Endodermal cell (in vitro differentiated cells): ENCODE results near the gene MINK1. TPM values are rescaled to one million over a fixed set of nuclear protein-coding genes. Genes with fewer than 3 reads are reported as not detected.

Experiments used
- DNase-seq: peaks from one replicate; pipeline ENCODE4 v3.0.0-alpha.2; 2017
- H3K27ac ChIP-seq: 2 replicates; pipeline ENCODE4 v1.5.1; 2013; ENCODE audit warnings: mild to moderate bottlenecking, low read depth, low read length, moderate library complexity
- H3K27me3 ChIP-seq: 2 replicates; pipeline ENCODE4 v1.6.1; 2013; ENCODE audit warnings: mild to moderate bottlenecking, low read length, moderate library complexity; ENCODE audit not compliant: insufficient read depth, control insufficient read depth, poor library complexity, severe bottlenecking
- H3K36me3 ChIP-seq: 2 replicates; pipeline ENCODE4 v1.7.0; 2013; ENCODE audit warnings: mild to moderate bottlenecking, low read length, moderate library complexity; ENCODE audit not compliant: control insufficient read depth, insufficient read depth
- H3K4me1 ChIP-seq: one replicate; pipeline ENCODE4 v1.7.0; 2013; ENCODE audit warnings: low read length; ENCODE audit not compliant: control insufficient read depth, insufficient read depth
- H3K4me3 ChIP-seq: 2 replicates; pipeline ENCODE4 v1.5.1; 2013; ENCODE audit warnings: mild to moderate bottlenecking, low read length, moderate library complexity
- H3K9ac ChIP-seq: 2 replicates; pipeline ENCODE4 v1.6.1; 2013; ENCODE audit warnings: mild to moderate bottlenecking, low read length, moderate library complexity; ENCODE audit not compliant: poor library complexity, severe bottlenecking; ENCODE audit errors: extremely low read depth
- H3K9me3 ChIP-seq: 2 replicates; pipeline ENCODE4 v1.6.1; 2013; ENCODE audit warnings: mild to moderate bottlenecking, low read length, moderate library complexity; ENCODE audit not compliant: control insufficient read depth
- H3K27ac Mint-ChIP-seq: 2 replicates; pipeline ENCODE4 v1.8.0; 2020; ENCODE audit warnings: mixed read lengths
- H3K27me3 Mint-ChIP-seq: 2 replicates; pipeline ENCODE4 v1.8.0; 2021; ENCODE audit warnings: mild to moderate bottlenecking, mixed read lengths; ENCODE audit not compliant: insufficient read depth
- H3K36me3 Mint-ChIP-seq: 2 replicates; pipeline ENCODE4 v1.8.0; 2020; ENCODE audit warnings: low read depth, mixed read lengths
- H3K4me1 Mint-ChIP-seq: 2 replicates; pipeline ENCODE4 v1.8.0; 2020; ENCODE audit warnings: mixed read lengths
- H3K4me3 Mint-ChIP-seq: 2 replicates; pipeline ENCODE4 v1.8.0; 2020; ENCODE audit warnings: mild to moderate bottlenecking, moderate library complexity, mixed read lengths
- H3K9me3 Mint-ChIP-seq: 2 replicates; pipeline ENCODE4 v1.8.0; 2020; ENCODE audit warnings: mild to moderate bottlenecking, mixed read lengths
- CTCF ChIP-seq: fragments of 200-600 bp; sonication (generic); conservative IDR thresholded peaks from 2 replicates; pipeline ENCODE4 v1.5.0; 2021; ENCODE audit warnings: antibody characterized with exemption, mild to moderate bottlenecking
- WGBS, 2 experiments: methylation state at CpG; one replicate each; pipeline versions ENCODE4 v1.1.5 to v1.1.7; 2013; ENCODE audit warnings: missing lambda C conversion rate in 2 of 2, mixed read lengths in 1 of 2; ENCODE audit not compliant: insufficient coverage in 1 of 2, insufficient read length in 1 of 2; 5-methylcytosine and 5-hydroxymethylcytosine counted together
- total RNA-seq, 2 donors: library from RNA; stranded (reverse); fragmentation: NEBNext Ultra II Directional in 1 of 2; extraction: Animal tissue kit (Norgen Biotek cat#: 25700) in 1 of 2; gene quantifications; 2 replicates in 1 of 2; 3 replicates in 1 of 2; pipeline ENCODE4 v1.2.1, GENCODE V29; 2021

The MINK1 gene
- total RNA-seq, 2 donors from 2014 or later: 75.0 to 79.7 TPM

GRCh38 chr17:4839965-4840892 is 7.1 kb downstream of the MINK1 start:
- Histone ChIP-seq H3K9me3 (no peaks in the 10 kb centered on the region), H3K27me3 (no peaks in the 10 kb centered on the region), H3K9ac (no peak overlapping the region), H3K36me3 (no peaks in the 10 kb centered on the region), H3K4me3 (no peak overlapping the region), H3K27ac (no peak overlapping the region), H3K4me1 (peaks cover 16% of the 10 kb centered on the region)
- WGBS, 2 experiments: 94 to 97% methylated on average over 6 to 8 of the region's 8 CpGs
- Mint-ChIP-seq H3K27ac (no peak overlapping the region), H3K27me3 (no peaks in the 10 kb centered on the region), H3K9me3 (no peaks in the 10 kb centered on the region), H3K4me1 (peaks cover 37% of the 10 kb centered on the region), H3K36me3 (peaks cover 3% of the 10 kb centered on the region), H3K4me3 (no peak overlapping the region)
- DNase-seq: no peak
- no peak for TF ChIP-seq CTCF

GRCh38 chr17:4840893-4841242 is 7.7 kb downstream of the MINK1 start:
- DNase-seq: no peak
- H3K4me3 Mint-ChIP-seq: no peak overlapping the region
- no peak overlapping the region for H3K27ac ChIP-seq

GRCh38 chr17:4842376-4842775 is 9.2 kb downstream of the MINK1 start:
- Histone ChIP-seq H3K4me3 (no peak overlapping the region), H3K27ac (no peak overlapping the region), H3K36me3 (no peaks in the 10 kb centered on the region), H3K9me3 (no peaks in the 10 kb centered on the region), H3K9ac (no peak overlapping the region), H3K27me3 (no peaks in the 10 kb centered on the region), H3K4me1 (peaks cover 13% of the 10 kb centered on the region)
- H3K4me1 Mint-ChIP-seq: peaks cover 34% of the 10 kb centered on the region
- 95 to 100% methylated on average over 2 to 3 of the region's 3 CpGs for WGBS, 2 experiments
- DNase-seq: no peak
- H3K27me3 Mint-ChIP-seq: no peaks in the 10 kb centered on the region
- no peaks in the 10 kb centered on the region for H3K9me3 Mint-ChIP-seq
- no peak overlapping the region for H3K4me3 Mint-ChIP-seq
- peaks cover 3% of the 10 kb centered on the region for H3K36me3 Mint-ChIP-seq
- TF ChIP-seq CTCF: no peak
- peak overlapping the region; percentile 27 for H3K27ac Mint-ChIP-seq

More at GRCh38 chr17:4840893-4841242, 7.7 kb downstream of the MINK1 start:
- Histone ChIP-seq H3K4me1 (peaks cover 13% of the 10 kb centered on the region), H3K9me3 (no peaks in the 10 kb centered on the region), H3K27me3 (no peaks in the 10 kb centered on the region), H3K4me3 (no peak overlapping the region), H3K9ac (no peak overlapping the region), H3K36me3 (no peaks in the 10 kb centered on the region)
- no peak for TF ChIP-seq CTCF
- Mint-ChIP-seq H3K36me3 (peaks cover 3% of the 10 kb centered on the region), H3K27ac (no peak overlapping the region), H3K27me3 (no peaks in the 10 kb centered on the region), H3K9me3 (no peaks in the 10 kb centered on the region), H3K4me1 (peaks cover 34% of the 10 kb centered on the region)
- WGBS, 2 experiments: 80 to 88% methylated on average over 10 of the region's 10 CpGs
